ENCODE results near the gene OTOG.

The OTOG gene

DNA sequence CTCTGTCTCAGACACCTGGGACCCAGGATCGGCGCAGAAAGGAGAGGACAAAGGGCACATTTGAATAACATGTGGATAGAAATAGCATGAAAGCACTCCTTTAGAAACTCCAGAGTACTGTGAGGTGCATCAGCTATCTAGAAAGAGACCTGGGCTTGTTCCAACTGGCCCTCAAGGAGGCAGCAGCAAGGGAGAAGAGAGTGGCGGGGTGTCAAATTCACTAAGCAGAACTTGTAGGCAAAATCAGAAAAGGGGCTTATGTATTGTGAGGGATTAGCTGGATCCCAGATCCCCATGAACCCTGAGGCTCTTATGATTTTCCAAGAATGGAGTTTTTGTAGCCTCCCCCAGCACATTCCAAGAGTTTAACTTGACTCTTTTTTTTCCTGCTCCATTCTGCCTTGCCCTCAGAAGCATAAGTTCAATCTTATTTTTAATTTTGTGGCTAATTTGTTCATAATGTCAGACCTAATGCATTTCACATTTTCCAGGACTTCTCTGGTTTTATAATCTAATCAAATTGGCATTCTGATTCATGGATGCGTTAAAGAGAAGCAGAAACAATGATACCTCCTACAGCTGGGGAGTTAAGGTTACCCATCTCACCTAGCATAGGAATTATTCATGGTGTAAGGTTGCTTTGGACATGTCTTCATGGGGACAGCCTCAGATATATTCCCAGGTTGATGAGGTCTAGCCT lies 36.4 kb upstream of the OTOG start:
- Histone ChIP-seq H3K4me2 (ENCODE audit: low read depth, low read length, poor library complexity, severe bottlenecking) (no peak overlapping the region), H4K20me1 (ENCODE audit: insufficient read depth, low read length, poor library complexity, severe bottlenecking) (no peaks in the 10 kb centered on the region), H3K79me2 (ENCODE audit: insufficient read depth, low read length) (no peaks in the 10 kb centered on the region), H3K9me3 (ENCODE audit: insufficient read depth, low read depth, low read length) (no peaks in the 10 kb centered on the region), H3K4me1 (ENCODE audit: insufficient read depth, low read length, poor library complexity, severe bottlenecking) (no peaks in the 10 kb centered on the region), H3K9ac (ENCODE audit: low read depth, low read length, poor library complexity, severe bottlenecking) (no peak overlapping the region), H3K27me3 (ENCODE audit: insufficient read depth, low read length, poor library complexity, severe bottlenecking) (no peaks in the 10 kb centered on the region), H2AFZ (ENCODE audit: low read length) (no peak overlapping the region), H3K9me2 (replicated peaks; ENCODE audit: low read depth, low read length) (no peaks in the 10 kb centered on the region), H3F3A (ENCODE audit: low read depth) (no peaks in the 10 kb centered on the region), H3K36me3 (ENCODE audit: insufficient read depth, low read length) (no peaks in the 10 kb centered on the region), H3K4me3 (ENCODE audit: low read length, poor library complexity, severe bottlenecking) (no peak overlapping the region)
- no peak for TF ChIP-seq CTCF (conservative IDR thresholded peaks at IDR 0.05; ENCODE audit: low read length)
- TF ChIP-seq EZH2phosphoT487 (IDR thresholded peaks at IDR 0.05; ENCODE audit: borderline replicate concordance) = no peak

GRCh38 chr11:17511571-17511970 lies 35.5 kb upstream of the OTOG start:
- H3K4me1 ChIP-seq (ENCODE audit: insufficient read depth, low read length, poor library complexity, severe bottlenecking) = no peaks in the 10 kb centered on the region
- no peak overlapping the region for H3K9ac ChIP-seq (ENCODE audit: low read depth, low read length, poor library complexity, severe bottlenecking)
- no peaks in the 10 kb centered on the region for H3K27me3 ChIP-seq (ENCODE audit: insufficient read depth, low read length, poor library complexity, severe bottlenecking)
- H3F3A ChIP-seq (ENCODE audit: low read depth) = no peaks in the 10 kb centered on the region
- H3K4me2 ChIP-seq (ENCODE audit: low read depth, low read length, poor library complexity, severe bottlenecking) = no peak overlapping the region
- no peaks in the 10 kb centered on the region for H3K9me2 ChIP-seq (replicated peaks; ENCODE audit: low read depth, low read length)
- H3K4me3 ChIP-seq (ENCODE audit: low read length, poor library complexity, severe bottlenecking) = no peak overlapping the region
- H3K9me3 ChIP-seq (ENCODE audit: insufficient read depth, low read depth, low read length) = no peaks in the 10 kb centered on the region
- no peaks in the 10 kb centered on the region for H3K36me3 ChIP-seq (ENCODE audit: insufficient read depth, low read length)
- no peak overlapping the region for H2AFZ ChIP-seq (ENCODE audit: low read length)
- no peaks in the 10 kb centered on the region for H3K79me2 ChIP-seq (ENCODE audit: insufficient read depth, low read length)
- H4K20me1 ChIP-seq (ENCODE audit: insufficient read depth, low read length, poor library complexity, severe bottlenecking) = no peaks in the 10 kb centered on the region
- TF ChIP-seq EZH2phosphoT487 (IDR thresholded peaks at IDR 0.05; ENCODE audit: borderline replicate concordance) = no peak
- TF ChIP-seq CTCF (conservative IDR thresholded peaks at IDR 0.05; ENCODE audit: low read length) = no peak

DNA sequence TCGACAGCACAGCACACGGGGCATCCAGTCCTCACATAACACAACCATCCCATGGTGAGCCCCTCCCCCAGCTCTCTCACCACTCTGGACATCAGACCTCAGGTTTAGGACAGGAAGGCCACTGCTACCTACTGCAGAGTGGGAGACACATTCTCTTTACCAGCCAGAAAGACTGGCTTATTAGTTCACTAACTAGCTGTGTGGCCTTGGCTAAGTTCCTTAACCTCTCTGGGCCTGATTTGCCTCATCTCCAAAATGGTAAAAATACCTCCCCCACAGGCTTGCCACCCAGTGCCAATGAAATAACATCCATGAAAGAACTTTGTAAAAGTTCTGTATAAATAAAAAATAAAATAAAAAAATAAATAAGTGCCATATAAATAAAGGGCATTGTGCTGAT lies 35.0 kb upstream of the OTOG start:
- no peak overlapping the region for H3K9ac ChIP-seq (ENCODE audit: low read depth, low read length, poor library complexity, severe bottlenecking)

More for the DNA sequence above, 35.0 kb upstream of the OTOG start:
- Histone ChIP-seq H3K9me2 (replicated peaks; ENCODE audit: low read depth, low read length) (no peaks in the 10 kb centered on the region), H2AFZ (ENCODE audit: low read length) (no peak overlapping the region), H3K4me1 (ENCODE audit: insufficient read depth, low read length, poor library complexity, severe bottlenecking) (no peaks in the 10 kb centered on the region), H3F3A (ENCODE audit: low read depth) (no peaks in the 10 kb centered on the region), H3K4me3 (ENCODE audit: low read length, poor library complexity, severe bottlenecking) (no peak overlapping the region), H3K79me2 (ENCODE audit: insufficient read depth, low read length) (no peaks in the 10 kb centered on the region), H3K27me3 (ENCODE audit: insufficient read depth, low read length, poor library complexity, severe bottlenecking) (no peaks in the 10 kb centered on the region), H3K4me2 (ENCODE audit: low read depth, low read length, poor library complexity, severe bottlenecking) (no peak overlapping the region), H3K36me3 (ENCODE audit: insufficient read depth, low read length) (no peaks in the 10 kb centered on the region), H3K9me3 (ENCODE audit: insufficient read depth, low read depth, low read length) (no peaks in the 10 kb centered on the region), H4K20me1 (ENCODE audit: insufficient read depth, low read length, poor library complexity, severe bottlenecking) (no peaks in the 10 kb centered on the region)
- TF ChIP-seq EZH2phosphoT487 (IDR thresholded peaks at IDR 0.05; ENCODE audit: borderline replicate concordance) (no peak), CTCF (conservative IDR thresholded peaks at IDR 0.05; ENCODE audit: low read length) (no peak)
